ENCODE data around the gene MPHOSPH9.

- TF ChIP-seq CTCF (IDR thresholded peaks at IDR 0.05): no peak
- TF ChIP-seq POLR2A (IDR thresholded peaks at IDR 0.05): no peak
Measured at GRCh38 chr12:123238330-123238682, 5.4 kb upstream of the MPHOSPH9 start.

Data from heart left ventricle (tissue), 13 donors.